Measurements from ENCODE around the gene ACCS. TPM values are rescaled to one million over a fixed set of nuclear protein-coding genes. Genes with fewer than 3 reads are reported as not detected.

Gene ACCS
- polyA plus RNA-seq, 1 experiment, result 7.0 TPM

DNA sequence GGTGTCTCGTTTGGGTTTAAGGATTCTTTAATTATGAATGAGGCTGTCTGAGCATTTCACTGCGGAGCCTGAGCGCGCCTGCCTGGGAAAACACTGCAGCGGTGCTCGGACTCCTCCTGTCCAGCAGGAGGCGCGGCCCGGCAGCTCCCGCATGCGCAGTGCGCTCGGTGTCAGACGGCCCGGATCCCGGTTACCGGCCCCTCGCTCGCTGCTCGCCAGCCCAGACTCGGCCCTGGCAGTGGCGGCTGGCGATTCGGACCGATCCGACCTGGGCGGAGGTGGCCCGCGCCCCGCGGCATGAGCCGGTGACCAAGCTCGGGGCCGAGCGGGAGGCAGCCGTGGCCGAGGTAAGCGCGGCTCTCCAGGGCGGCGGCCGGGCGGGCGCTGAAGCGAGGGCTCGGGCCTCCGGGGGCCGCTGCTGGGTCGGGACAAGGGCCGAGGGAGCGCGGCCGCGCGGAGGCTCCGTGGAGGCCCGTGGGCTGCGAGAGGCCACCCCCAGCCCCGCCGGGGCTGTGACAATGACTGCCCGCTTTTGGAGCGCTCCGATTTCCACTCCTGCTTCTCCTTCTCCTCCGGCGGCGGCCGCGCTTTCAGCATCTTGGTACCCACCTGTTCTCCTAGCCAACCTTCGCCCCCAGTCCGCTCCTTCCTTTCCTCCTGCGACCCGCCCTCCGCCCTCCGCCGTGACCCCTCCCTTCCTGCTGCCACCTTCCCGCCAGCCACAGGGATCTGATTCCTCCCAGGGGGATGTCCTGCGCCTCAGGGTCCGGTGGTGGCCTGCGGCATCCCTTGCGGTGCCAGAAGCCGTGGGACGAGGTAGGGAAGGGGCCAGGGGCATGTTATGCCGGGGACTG lies 29.7 kb downstream of the ACCS start, which contains the start of gene EXT2:
Gene EXT2 (plus strand): TSS at position 173 of the 854 bp plus-strand sequence. CDS start 12,035 bp downstream, outside the sequence.
- POLR2A ChIA-PET, result interaction anchor here (0.6 kb wide), 1 partner anchor 460 kb away, joined by 8 read pairs; no protein-coding TSS in a partner anchor
- Histone ChIP-seq H3K27ac (ENCODE audit: low read depth, low read length) (no peak within 1 kb of the TSS), H3K4me3 (ENCODE audit: low read depth, low read length) (peak within 1 kb of the TSS; percentile 82), H3K27me3 (ENCODE audit: control insufficient read depth, insufficient read depth, low read length) (peaks cover 8% of the 10 kb centered on the region), H3K9me3 (ENCODE audit: control insufficient read depth, insufficient read depth, low read length) (no peaks in the 10 kb centered on the region; the same call in 1 of the 2 replicates)
- DNase-seq (ENCODE audit: low read depth, low spot score), result peak; percentile 61
- CTCF ChIA-PET, result interaction anchor here (0.6 to 3.8 kb wide), 28 partner anchors 9 to 967 kb away, joined by 3 to 112 read pairs (median 6); partner anchors contain the start of gene ACCS
- TF ChIP-seq, protein P1, sequence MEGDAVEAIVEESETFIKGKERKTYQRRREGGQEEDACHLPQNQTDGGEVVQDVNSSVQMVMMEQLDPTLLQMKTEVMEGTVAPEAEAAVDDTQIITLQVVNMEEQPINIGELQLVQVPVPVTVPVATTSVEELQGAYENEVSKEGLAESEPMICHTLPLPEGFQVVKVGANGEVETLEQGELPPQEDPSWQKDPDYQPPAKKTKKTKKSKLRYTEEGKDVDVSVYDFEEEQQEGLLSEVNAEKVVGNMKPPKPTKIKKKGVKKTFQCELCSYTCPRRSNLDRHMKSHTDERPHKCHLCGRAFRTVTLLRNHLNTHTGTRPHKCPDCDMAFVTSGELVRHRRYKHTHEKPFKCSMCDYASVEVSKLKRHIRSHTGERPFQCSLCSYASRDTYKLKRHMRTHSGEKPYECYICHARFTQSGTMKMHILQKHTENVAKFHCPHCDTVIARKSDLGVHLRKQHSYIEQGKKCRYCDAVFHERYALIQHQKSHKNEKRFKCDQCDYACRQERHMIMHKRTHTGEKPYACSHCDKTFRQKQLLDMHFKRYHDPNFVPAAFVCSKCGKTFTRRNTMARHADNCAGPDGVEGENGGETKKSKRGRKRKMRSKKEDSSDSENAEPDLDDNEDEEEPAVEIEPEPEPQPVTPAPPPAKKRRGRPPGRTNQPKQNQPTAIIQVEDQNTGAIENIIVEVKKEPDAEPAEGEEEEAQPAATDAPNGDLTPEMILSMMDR (IDR thresholded peaks at IDR 0.05; ENCODE audit: low read depth, low read length), result peak; percentile 90

DNA sequence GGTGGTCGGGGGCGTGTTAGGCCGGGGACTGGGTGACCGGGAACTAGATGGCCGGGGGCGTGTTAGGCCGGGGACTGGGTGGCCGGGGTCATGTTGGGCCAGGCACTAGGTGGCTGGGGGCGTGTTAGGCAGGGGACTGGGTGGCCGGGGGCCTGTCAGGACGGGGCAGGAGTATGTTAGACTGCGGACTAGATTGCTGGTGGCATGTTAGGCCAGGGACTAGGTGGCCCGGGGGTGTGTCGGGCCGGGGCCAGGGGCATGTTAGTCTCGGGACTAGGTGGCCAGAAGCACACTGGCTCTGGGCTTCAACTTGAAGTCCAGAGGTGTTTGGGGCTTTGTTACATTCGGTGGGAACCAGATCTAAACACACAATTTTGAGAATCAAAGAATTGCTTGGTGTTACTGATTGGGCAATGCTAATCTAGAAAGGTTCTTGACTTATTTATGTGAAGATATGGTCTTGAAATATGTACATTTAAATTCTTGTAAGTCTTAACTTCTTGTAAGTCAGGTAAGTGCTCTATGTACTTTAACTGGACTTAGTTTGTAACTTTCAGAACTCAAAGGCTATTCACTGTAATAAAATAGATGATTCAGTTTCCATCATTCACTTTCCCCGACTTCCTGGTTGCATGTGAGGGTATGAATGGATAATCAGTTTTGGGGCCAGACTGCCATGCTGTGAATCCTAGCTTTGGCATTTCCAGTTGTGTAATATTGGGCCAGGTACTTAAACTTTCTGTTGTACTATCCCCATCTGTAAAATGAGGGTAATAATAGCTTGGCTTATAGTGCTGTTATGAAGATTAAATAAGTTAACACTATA lies 30.5 kb downstream of the ACCS start:
- CTCF ChIA-PET, result interaction anchor here (0.6 to 1.0 kb wide), 2 partner anchors 14 to 31 kb away, joined by 3 to 4 read pairs; no protein-coding TSS in a partner anchor
- Histone ChIP-seq H3K27me3 (ENCODE audit: control insufficient read depth, insufficient read depth, low read length) (peaks cover 5% of the 10 kb centered on the region), H3K4me3 (ENCODE audit: low read depth, low read length) (peak overlapping the region; percentile 82), H3K27ac (ENCODE audit: low read depth, low read length) (no peak overlapping the region), H3K9me3 (ENCODE audit: control insufficient read depth, insufficient read depth, low read length) (no peaks in the 10 kb centered on the region; the same call in 1 of the 2 replicates)
- no peak for DNase-seq (ENCODE audit: low read depth, low spot score)
- POLR2A ChIA-PET, result no interaction called here
- TF ChIP-seq, protein P1 (IDR thresholded peaks at IDR 0.05; ENCODE audit: low read depth, low read length), result no peak

DNA sequence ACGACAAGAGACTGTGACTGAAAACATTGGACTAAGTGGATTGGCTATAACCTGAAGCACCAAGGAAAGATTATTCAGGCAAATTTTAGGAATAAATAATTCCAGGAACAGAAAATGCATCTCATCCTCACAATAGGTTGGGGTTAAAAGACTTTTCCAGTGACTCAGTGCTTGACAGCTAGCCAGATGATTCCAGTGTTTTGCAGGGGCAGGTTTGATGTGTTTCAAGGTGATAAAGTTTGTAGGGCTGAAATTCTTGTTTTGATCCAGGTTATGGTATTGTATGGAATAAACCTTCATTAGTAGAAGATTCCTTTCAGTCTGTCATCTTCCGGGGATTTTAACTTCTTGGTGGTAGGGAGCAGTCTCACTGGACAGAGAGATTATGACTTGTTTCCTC lies 31.8 kb downstream of the ACCS start:
- no peaks in the 10 kb centered on the region for H3K27me3 ChIP-seq (ENCODE audit: control insufficient read depth, insufficient read depth, low read length)
- TF ChIP-seq, protein P1 (IDR thresholded peaks at IDR 0.05; ENCODE audit: low read depth, low read length), result no peak
- no peaks in the 10 kb centered on the region; the same call in 1 of the 2 replicates for H3K9me3 ChIP-seq (ENCODE audit: control insufficient read depth, insufficient read depth, low read length)
- no peak for DNase-seq (ENCODE audit: low read depth, low spot score)
- POLR2A ChIA-PET, result no interaction called here
- CTCF ChIA-PET, result interaction anchor here (1.0 kb wide), 1 partner anchor 12 kb away, joined by 4 read pairs; no protein-coding TSS in a partner anchor
- H3K4me3 ChIP-seq (ENCODE audit: low read depth, low read length), result no peak overlapping the region
- H3K27ac ChIP-seq (ENCODE audit: low read depth, low read length), result no peak overlapping the region

DNA sequence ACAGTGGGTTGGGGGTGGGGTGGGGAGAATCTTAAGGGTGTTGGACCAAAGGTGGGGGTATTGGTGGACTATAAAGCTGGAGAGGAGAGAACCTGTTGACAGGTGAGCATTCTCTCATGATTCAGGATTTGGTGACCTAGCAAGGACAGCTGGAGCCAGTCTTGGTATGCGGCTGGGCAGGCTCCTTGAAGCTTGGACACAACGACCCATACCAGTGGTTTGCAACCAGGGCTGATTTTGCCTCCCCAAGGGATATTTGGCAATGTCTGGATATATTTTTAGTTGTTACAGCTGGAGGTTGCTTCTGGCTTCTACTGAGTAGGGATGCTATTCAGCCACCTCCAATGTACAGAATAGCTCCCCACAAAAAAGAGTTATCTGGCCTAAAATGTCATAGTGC lies 35.0 kb downstream of the ACCS start:
- Histone ChIP-seq H3K27me3 (ENCODE audit: control insufficient read depth, insufficient read depth, low read length) (no peaks in the 10 kb centered on the region), H3K4me3 (ENCODE audit: low read depth, low read length) (no peak overlapping the region), H3K9me3 (ENCODE audit: control insufficient read depth, insufficient read depth, low read length) (no peaks in the 10 kb centered on the region; the same call in 1 of the 2 replicates), H3K27ac (ENCODE audit: low read depth, low read length) (no peak overlapping the region)
- TF ChIP-seq, protein P1 (IDR thresholded peaks at IDR 0.05; ENCODE audit: low read depth, low read length), result no peak
- no peak for DNase-seq (ENCODE audit: low read depth, low spot score)
- CTCF ChIA-PET, result interaction anchor here (1.8 kb wide), 1 partner anchor 9 kb away, joined by 11 read pairs; no protein-coding TSS in a partner anchor
- POLR2A ChIA-PET, result no interaction called here

Data from AG04450 (cell line).